Activated T-cell treated with anti-CD3 and anti-CD28 coated beads for 1 hour (primary cell): Measurements from ENCODE around the gene CCSER2.
"Not testable (repeated sequence)": the region's sequence is repeated elsewhere in the genome, so short reads cannot be mapped to it uniquely, and the experiment has no call there.

Source experiments
- DNase-seq: peaks from one replicate; pipeline ENCODE4 v3.0.0-alpha.2; 2020; ENCODE audit warnings: low read depth

Gene CCSER2, protein sequence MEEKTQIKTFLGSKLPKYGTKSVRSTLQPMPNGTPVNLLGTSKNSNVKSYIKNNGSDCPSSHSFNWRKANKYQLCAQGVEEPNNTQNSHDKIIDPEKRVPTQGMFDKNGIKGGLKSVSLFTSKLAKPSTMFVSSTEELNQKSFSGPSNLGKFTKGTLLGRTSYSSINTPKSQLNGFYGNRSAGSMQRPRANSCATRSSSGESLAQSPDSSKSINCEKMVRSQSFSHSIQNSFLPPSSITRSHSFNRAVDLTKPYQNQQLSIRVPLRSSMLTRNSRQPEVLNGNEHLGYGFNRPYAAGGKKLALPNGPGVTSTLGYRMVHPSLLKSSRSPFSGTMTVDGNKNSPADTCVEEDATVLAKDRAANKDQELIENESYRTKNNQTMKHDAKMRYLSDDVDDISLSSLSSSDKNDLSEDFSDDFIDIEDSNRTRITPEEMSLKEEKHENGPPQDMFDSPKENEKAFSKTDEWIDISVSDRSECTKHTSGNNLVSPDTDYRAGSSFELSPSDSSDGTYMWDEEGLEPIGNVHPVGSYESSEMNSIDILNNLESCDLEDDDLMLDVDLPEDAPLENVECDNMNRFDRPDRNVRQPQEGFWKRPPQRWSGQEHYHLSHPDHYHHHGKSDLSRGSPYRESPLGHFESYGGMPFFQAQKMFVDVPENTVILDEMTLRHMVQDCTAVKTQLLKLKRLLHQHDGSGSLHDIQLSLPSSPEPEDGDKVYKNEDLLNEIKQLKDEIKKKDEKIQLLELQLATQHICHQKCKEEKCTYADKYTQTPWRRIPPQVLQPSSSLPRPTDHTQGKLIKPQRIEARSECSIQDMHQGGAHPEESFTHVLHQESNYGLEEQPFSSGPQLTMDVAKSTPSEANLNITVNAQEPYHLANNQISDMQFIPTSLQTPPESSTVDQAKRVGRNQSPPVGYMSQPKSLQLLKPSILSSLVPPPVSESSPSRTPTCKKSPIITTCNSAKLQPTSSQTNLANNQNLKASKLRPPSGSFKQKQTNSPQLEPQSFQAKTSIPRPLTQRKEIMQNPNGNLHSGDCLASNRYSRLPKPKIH

DNA sequence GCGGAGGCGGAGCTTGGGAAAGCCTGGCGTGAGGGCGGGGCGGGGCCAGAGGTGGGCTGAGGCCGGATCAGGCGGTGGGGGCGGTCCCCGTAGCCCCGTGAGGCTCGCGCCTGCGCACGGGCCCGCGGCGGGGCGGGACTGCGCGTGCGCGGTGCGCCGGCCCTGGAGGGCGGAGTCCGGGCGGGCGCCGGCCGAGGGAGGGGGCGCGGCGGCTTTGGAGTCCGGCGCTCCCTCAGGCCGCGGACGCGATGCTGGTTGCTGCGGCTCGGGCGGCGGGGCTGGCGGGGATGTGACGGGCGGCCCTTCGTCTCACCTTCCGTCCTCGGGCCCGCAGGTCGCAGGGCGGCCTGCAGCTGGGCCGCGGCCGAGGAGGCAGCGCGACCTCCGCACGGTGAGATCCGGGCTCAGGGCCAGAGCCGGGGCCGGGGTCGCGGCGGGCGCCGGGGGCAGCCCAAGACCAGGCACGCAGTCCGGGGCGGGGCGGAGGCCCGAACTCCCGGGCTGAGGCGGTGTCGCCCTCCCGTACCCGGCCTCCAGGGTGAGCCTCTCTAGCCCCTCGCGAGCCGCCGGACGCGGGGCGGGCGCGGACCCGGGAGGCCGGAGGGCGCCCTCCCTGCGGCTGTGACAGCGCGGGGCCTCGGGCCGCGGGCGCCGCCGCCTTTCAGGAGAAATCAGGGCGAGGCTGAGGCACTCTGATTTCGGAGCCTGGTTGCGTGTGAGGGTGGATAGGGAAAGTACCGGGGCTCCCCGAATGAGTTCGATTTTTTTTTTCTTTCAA, at the start of gene CCSER2:
Gene CCSER2, plus strand, starts transcription at position 172 of the 778 bp plus-strand sequence. CDS start 42,464 bp downstream, outside the sequence.
- DNase-seq: peak; percentile 84

DNA sequence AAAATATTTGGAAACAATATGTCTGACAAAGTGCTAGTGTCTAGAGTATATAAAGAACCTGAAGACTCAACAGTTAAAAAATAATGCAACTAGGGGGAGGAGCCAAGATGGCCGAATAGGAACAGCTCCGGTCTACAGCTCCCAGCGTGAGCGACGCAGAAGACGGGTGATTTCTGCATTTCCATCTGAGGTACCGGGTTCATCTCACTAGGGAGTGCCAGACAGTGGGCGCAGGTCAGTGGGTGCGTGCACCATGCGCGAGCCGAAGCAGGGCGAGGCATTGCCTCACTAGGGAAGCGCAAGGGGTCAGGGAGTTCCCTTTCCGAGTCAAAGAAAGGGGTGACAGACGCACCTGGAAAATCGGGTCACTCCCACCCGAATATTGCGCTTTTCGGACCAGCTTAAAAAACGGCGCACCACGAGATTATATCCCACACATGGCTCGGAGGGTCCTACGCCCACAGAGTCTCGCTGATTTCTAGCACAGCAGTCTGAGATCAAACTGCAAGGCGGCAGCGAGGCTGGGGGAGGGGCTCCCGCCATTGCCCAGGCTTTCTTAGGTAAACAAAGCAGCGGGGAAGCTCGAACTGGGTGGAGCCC, 48.4 kb upstream of the CCSER2 start:
- DNase-seq: not testable (repeated sequence)

DNA sequence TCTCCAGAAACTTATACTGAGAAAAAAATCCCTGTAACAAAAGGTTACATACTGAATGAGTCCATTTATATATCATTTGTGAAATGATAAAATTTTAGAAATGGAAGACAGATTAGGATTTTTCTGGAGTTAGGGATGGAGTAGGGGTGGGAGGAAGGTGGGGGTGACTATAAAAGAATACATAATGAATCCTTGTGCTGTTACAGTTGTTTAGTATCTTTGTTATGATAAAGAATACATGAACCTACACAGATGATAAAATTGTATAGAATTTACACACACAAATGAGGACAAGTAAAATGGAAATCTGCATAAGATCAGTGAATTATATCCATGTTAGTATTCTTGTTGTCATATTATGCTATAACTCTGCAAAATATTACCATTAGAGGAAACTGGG, 41.7 kb upstream of the CCSER2 start:
- no peak for DNase-seq

DNA sequence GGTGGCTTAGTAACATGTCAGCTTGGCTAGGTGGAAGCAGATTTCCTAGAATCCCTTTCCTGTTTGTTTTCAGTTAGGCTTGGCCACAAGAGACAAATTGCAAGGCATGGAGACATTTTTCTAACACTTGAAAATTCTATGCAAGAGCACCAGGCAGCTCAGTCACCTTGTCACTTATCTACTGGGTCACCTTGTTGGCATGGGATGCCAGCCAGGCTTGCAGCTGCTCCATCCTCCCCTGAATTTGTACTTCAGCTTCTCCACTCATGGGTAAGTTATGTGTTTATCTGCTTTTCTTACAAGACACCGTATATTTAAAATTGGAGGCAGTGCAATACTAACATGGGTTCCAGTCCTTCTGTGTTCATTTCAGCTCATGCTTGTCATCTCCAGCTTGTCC, 40.2 kb upstream of the CCSER2 start:
- no peak for DNase-seq

DNA sequence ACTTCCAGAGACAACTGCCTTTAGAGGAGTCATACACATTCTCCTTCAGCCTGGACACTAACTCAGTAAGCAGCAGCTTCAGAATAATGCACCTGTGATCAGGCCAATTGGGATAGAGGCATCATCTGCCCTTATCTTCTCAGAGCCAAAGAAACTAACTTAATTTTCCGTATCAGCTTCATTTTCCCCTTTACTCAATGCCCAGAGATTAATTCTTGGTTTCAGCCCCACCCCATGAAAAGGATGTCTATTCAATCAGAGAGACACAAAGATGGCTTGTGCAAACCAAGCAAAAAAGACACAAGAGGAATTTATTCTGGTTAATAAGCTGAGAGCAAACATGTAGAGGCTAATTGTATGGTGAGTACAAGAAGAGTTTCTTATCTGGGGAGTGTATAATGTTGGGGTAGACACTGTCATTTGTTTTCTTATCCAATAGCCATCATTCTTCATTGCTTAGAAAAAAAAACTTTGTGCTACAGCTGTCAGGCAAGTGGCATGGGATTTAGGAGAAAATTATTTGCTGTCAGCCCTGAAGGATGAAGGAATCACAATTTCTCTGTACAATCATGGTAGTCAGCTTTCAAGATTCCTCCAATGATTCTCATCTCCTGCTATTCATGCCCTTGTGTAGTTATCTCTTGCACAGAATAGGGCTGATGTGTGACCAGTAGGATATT, 38.7 kb upstream of the CCSER2 start:
- no peak for DNase-seq

DNA sequence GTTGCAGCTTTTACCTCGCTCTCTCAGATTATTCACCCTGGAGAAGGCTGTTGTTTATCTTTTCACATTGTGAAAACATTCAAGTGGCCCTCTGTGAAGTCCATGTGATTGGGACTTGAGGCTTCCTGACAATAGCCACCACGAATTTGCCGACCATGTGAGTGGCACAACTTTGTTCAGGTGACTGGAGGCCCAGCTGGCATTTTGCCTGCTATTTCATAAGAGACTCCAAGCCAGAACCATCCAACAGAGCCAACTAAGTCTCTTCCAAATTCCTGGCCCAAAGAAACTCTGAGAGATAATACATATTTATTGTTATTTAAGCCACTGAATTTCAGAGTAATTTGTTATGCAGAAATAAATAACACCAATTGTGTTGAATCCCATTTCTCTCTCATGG, 38.2 kb upstream of the CCSER2 start:
- DNase-seq: no peak

DNA sequence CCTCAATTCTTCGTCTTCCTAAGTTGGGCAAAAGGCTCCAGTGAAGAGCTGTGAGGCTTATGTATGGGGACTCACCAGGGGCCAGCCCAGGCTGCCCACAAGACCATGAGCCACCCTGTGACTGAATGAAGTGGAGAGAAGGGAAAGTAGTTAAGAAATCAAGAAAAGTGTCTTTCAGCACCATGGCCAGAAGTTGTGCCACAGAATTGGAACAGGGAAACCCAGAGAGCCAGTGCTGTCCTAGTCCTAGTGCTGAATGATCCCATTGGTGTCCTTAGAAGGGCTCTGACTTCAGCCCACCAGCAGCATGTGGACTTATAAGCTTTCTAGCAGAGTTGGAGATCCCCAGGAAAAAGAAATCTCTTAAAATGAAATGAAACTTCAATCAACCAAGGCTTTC, 37.0 kb upstream of the CCSER2 start:
- no peak for DNase-seq

DNA sequence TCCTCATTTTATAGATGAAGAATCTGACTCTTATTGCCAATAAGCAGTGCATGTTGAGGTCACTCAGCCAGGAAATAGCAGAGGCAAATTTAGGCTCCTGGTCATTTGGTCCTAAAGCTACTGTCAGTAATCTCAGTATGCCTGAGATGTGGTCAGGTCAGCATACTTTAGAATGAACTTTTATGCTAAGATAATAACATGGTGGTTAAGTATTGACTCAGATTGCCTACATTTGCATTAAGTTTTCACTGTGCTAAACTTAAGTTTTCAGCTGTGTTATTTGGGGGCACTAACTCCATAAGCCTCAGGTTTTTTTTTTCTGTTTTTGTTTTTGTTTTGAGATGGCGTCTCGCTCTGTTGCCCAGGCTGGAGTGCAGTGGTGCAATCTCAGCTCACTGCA, 35.9 kb upstream of the CCSER2 start:
- no peak for DNase-seq

DNA sequence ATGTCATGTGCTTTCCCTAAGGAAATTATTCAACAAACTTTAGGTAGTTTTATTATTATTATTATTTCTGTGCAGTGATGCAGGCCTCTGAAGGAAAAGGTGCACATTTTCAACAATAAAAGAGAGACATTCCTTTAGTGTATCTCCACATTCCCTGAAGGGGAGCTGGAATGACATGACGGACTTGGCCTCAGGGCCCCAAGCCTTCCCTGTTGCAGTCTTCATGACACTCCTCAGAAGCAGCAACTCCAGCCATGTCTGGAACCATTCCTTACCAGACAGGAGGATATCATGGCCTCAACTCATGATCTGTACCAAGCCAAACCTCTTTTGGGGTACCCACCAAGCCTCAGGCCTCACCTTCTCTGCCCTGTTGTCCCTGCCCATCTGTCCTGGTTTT, 35.2 kb upstream of the CCSER2 start:
- DNase-seq: no peak

DNA sequence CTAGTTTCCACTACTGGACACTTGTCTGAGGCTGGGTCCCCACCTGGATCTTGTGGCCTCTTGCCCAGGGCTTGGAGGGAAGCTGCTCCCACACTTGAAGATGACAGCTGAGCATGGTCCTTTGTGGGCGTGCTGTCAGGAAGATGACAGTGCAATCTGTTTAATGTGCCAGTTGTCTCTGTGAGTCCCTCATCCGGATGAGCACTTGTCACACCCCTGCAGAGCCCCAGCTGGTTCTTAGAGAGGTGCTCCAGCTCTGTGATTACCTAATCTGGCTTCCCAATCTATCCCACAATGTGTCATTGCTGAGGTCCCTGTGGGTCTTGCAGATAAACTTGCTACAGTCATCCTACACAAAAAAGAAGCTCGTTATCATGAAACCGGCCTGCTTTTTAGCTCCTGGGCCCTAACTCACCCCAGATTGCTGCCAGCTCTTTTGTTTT, 34.8 kb upstream of the CCSER2 start:
- DNase-seq: no peak

DNA sequence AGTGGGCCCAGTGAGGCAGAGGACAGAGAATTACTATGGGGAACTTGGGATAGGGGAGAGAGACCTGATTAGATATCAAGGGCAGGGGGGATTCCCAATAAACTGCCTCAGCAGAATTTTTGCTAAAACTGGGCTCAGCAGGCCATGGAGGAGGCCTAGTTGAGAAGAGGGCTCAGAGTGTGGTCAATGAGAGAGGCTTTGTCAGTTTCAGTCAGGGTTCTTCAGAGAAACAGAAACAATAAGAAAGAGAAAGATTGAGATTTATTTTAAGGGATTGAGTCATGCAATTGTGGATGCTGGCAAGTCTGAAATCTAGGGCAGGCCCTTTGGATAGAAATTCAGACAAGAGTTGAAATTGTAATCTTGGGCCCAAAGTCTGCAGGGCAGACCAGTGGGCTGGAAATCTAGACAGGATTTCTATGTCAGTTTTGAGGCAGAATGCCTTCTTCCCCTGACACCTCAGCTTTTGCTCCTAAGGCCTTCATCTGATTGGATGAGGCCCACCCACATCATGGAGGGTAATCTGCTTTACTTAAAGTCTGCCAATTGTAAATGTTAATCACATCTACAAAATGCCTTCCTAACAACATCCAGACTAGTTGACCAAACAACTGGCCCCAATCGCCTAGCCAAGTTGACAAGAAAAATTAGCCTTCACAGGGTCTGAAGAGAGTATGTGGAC, 33.5 kb upstream of the CCSER2 start:
- DNase-seq: no peak

DNA sequence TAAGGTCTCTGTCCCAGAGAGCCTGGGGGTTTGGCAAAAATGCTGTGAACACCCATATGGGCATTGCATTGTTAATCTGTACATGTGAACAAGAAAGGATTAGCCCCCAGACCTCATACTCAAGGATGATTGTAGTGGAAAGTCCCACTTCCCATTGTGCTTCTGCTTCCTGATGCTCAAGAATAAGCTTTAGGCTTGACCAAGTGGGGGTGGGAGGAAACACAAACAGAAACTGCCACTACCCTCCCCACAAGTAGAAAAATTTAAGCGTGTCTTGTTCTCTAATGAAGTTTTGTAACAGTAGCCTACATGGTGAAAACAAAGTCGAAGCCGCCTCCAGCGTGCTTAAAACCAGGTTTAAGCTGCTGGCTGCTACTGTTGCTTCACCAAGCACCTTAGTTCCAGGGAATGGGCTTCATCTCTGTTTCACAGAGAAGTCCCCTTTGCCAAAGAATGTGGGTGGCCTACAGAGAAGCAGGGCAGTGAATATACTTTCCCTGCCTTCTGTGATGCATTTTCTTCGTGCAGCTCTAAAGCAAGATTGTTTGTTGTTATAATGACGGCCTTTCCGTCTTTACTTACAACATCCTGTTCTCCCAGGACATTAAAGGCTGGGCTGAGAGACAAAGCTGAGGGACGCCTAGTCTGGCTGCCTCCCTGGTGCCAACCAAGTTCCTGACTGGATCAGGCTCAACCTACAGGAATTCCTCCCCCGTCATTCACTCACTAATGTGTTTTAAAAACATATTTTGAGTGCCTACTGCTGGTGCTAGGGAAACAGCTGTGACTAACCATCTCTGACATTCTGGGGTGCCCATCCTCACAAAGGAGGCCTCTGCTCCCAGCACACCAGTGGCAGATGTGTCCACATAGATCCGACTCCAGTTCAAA, 32.1 kb upstream of the CCSER2 start:
- DNase-seq: no peak

DNA sequence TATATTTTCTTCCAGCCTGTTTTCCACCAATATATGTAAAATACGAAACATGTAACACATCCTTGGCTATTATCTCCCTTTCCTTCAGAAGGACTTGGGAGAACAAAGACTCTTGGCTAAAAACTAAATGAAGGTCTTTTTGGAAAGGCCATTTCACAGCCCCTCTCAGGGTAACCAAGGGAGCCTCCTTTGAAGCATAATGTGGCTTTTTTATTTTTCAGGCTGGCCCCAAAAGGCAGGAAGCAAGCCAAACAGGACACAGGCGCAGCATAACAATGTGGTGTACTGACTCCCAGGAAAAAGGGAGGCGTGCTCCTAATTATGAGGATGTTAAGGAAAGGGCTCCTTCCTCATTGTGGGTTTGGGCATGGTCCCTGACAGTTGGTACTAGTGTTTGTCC, 30.3 kb upstream of the CCSER2 start:
- DNase-seq: no peak

DNA sequence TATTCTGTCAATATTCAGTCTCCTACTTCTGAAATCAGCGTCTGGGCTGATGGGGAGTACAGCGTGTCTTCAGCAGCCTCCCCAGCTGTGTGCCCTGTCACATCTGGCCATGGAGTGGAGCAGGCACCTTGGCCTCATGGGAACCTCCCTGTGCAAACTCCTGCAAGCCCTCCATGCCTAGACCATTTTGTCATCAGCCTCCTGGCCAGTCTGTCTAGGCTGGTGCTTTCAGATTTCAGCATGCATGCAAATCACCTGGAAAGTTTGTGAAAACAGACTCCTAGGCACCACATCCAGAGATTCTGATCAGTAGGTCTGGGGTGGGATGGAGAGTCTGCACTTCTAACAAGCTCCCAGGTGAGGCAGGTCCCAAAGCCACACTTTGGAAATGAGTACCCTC, 26.2 kb upstream of the CCSER2 start:
- DNase-seq: no peak

DNA sequence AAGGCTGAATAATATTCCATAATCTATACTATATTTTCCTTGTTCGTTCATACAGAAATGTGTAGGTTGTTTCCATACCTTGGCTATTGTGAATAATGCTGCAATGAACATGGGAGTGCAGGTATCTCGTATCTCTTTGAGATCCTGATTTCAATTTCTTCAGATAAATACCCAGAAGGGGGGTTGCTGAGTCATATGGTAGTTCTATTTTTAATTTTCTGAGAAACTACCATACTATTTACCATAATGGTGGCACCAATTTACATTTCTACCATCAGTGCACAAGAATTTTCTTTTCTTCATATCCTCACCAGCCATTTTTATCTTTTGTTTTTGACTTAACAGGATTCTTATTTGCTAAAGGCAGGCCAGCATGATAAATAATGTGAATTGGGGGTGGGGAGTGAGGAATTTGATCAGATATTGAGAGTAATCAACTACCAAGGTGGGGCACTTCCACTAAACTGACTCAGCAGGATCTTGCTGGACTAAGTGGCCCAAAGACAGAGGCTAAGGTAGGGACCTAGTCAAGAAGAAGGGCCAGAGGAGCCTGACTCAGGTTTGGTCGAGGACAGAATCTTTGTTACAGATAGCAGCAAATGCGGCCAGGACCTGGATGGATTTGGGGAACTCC, 21.5 kb upstream of the CCSER2 start:
- no peak for DNase-seq

DNA sequence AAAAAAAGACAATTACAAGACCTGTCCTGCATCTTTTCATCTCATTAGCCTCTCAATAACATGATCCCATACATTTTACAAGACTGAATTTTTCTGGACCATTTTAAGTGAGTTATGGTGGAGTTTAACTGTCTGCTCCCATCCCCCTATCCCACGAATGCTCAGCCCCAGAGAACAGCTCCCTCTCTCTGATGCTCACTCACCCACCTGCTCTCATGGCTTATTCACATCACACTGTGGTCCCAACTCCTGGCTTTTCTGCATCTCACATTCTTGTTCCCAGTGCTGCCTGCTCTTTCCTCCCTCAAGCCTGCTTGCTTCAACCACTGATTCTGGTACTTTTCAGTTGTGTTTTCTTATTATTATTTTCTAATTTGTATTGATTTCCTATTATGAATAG, 20.4 kb upstream of the CCSER2 start:
- no peak for DNase-seq

DNA sequence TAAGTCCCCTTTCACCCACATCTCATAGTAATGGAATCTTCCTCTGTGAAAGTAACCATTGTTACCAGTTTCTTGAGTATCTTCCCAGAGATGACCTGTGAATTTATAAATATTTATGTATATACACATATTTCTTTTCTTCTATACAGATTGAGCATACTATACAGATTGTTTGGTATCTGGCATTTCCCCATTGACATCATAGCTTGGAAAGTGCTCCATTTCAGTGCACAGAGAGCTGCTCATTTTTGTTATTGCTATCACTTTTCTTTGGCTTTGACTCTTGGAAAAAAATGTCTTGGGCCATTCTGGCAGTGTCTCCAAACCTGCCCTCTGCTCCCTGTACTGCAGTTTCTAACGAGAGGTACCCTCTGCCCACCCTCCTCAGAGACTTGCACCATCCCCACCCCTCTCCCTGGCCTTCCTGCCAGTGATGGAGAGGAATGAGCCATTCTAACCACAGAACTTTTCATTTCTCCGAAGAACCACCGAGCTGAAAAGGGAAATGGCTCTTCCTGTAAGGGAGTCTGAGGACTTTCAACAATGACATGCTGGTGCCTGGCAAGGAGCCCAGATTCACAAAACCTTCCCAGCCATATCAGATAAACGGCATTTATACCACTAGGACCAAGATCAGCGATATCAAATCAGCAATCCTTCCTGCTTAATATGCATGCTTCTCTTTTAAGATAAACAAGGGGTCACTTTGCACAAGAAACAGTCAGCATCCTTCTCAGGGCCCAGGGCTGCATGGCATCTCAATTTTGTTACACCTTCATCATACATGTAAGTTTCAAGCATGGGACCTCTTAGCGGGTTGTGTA, 19.7 kb upstream of the CCSER2 start:
- DNase-seq: no peak

DNA sequence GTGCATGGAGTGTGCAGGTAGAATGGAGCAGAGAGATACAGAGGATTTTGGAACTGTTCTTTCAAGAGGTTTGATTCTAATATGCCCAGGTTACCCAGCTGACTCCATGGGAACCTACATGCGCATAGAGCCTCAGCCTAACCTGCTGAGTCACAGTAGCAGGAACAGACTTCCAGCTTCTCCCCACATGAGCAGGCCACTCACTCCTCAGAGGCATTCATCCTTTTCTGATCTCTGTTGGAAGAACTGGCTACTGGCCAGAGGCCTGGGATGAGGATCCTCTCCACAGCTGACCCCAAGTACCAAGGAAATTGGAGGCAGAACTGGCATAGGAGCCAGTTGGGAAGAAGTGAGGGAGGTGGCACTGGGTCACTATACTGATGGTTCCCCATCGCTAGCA, 17.9 kb upstream of the CCSER2 start:
- no peak for DNase-seq
